Measurements from ENCODE around the gene ONECUT2.

Gene ONECUT2

GRCh38 chr18:57431002-57431382 lies 4.2 kb upstream of the ONECUT2 start:
- TF ChIP-seq CTCF (IDR thresholded peaks at IDR 0.05; ENCODE audit: low read depth, low read length) = no peak
- DNase-seq = no peak
- peaks cover 65% of the 10 kb centered on the region for H3K27me3 ChIP-seq
- no peaks in the 10 kb centered on the region for H3K36me3 ChIP-seq
- H3K4me1 ChIP-seq = no peaks in the 10 kb centered on the region
- H3K9me3 ChIP-seq = no peaks in the 10 kb centered on the region; the same call in 1 of the 2 replicates
- H3K4me3 ChIP-seq (ENCODE audit: low read depth, low read length) = no peak overlapping the region

- H3K27me3 ChIP-seq = peaks cover 65% of the 10 kb centered on the region
- DNase-seq = no peak
- no peak overlapping the region for H3K4me3 ChIP-seq (ENCODE audit: low read depth, low read length)
- no peaks in the 10 kb centered on the region for H3K4me1 ChIP-seq
- no peaks in the 10 kb centered on the region; the same call in 1 of the 2 replicates for H3K9me3 ChIP-seq
- H3K36me3 ChIP-seq = no peaks in the 10 kb centered on the region
- TF ChIP-seq CTCF (IDR thresholded peaks at IDR 0.05; ENCODE audit: low read depth, low read length) = no peak
Measured at GRCh38 chr18:57431467-57432080, 3.6 kb upstream of the ONECUT2 start.

- Histone ChIP-seq H3K4me3 (ENCODE audit: low read depth, low read length) (no peak overlapping the region), H3K27me3 (peaks cover 65% of the 10 kb centered on the region), H3K4me1 (no peaks in the 10 kb centered on the region), H3K36me3 (no peaks in the 10 kb centered on the region), H3K9me3 (no peaks in the 10 kb centered on the region; the same call in 1 of the 2 replicates)
- no peak for TF ChIP-seq CTCF (IDR thresholded peaks at IDR 0.05; ENCODE audit: low read depth, low read length)
- no peak for DNase-seq
Measured at GRCh38 chr18:57432140-57432539, 3.0 kb upstream of the ONECUT2 start.

- DNase-seq = no peak
- H3K4me1 ChIP-seq = no peaks in the 10 kb centered on the region
- TF ChIP-seq CTCF (IDR thresholded peaks at IDR 0.05; ENCODE audit: low read depth, low read length) = no peak
- H3K27me3 ChIP-seq = peaks cover 65% of the 10 kb centered on the region
- no peaks in the 10 kb centered on the region; the same call in 1 of the 2 replicates for H3K9me3 ChIP-seq
- H3K4me3 ChIP-seq (ENCODE audit: low read depth, low read length) = no peak overlapping the region
- no peaks in the 10 kb centered on the region for H3K36me3 ChIP-seq
Measured at GRCh38 chr18:57432751-57433400, 2.3 kb upstream of the ONECUT2 start.

- no peak for DNase-seq
- Histone ChIP-seq H3K9me3 (no peaks in the 10 kb centered on the region; the same call in 1 of the 2 replicates), H3K36me3 (no peaks in the 10 kb centered on the region), H3K4me3 (ENCODE audit: low read depth, low read length) (peak overlapping the region; percentile 67), H3K4me1 (no peaks in the 10 kb centered on the region), H3K27me3 (peaks cover 61% of the 10 kb centered on the region)
- no peak for TF ChIP-seq CTCF (IDR thresholded peaks at IDR 0.05; ENCODE audit: low read depth, low read length)
Measured at GRCh38 chr18:57433482-57433881, 1.7 kb upstream of the ONECUT2 start.

- DNase-seq = no peak
- no peak for TF ChIP-seq CTCF (IDR thresholded peaks at IDR 0.05; ENCODE audit: low read depth, low read length)
- H3K4me3 ChIP-seq (ENCODE audit: low read depth, low read length) = peak overlapping the region; percentile 67
- H3K4me1 ChIP-seq = no peaks in the 10 kb centered on the region
- H3K36me3 ChIP-seq = no peaks in the 10 kb centered on the region
- no peaks in the 10 kb centered on the region for H3K9me3 ChIP-seq
- H3K27me3 ChIP-seq = peaks cover 55% of the 10 kb centered on the region
Measured at GRCh38 chr18:57433934-57434535, 1.1 kb upstream of the ONECUT2 start.

Data from BE2C (cell line).